Activated effector memory CD4-positive, alpha-beta T cell treated with Interleukin-2 at 50 U/mL for 16 hours (primary cell): ENCODE measurements around the gene SLC9A5.

ENCODE experiments used
- DNase-seq: peaks from one replicate; pipeline ENCODE4 v3.0.0-alpha.2; 2020

SLC9A5 gene

DNA sequence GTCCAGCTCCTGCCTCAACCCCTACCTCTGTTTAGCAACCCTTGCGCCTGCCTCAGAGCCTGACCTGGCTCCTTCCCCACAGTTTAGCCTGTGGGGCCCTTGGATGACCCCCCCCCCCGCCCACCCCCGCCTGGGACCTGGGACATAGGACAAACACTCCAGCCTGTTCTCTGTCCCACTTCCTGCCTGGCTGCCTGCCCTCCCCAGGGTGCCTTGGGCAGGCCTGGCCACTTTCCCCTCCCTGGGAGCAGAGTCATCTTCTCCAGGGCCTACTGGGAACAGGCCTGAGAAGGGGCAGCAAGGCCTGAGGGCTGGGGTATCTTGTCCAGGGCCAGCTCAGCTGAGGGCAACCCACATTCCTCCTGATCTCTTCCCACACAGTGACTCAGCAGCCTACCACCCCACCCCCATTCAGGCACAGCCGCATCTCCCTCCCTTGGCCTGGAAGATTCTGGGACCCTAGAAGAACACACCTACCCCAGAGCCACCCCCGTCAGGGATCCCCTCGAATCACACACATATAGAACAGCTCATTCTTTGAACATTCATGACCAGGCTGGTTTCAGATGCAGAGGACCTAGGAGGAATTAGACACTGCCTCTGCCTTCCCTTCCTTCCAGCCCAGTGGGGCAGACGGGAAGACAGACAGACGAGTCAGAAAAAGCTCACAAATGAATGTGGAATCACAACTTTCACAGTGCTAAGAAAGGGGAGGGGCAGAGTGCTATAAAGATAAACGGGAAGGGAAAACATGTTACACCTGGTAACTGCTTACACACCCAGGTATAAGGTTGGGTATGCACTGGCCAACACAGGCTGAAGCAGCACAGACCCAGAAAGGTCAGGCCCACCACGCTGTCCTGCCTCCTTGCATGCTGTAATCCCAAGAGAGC is 7.5 kb upstream of the SLC9A5 start:
- no peak for DNase-seq

DNA sequence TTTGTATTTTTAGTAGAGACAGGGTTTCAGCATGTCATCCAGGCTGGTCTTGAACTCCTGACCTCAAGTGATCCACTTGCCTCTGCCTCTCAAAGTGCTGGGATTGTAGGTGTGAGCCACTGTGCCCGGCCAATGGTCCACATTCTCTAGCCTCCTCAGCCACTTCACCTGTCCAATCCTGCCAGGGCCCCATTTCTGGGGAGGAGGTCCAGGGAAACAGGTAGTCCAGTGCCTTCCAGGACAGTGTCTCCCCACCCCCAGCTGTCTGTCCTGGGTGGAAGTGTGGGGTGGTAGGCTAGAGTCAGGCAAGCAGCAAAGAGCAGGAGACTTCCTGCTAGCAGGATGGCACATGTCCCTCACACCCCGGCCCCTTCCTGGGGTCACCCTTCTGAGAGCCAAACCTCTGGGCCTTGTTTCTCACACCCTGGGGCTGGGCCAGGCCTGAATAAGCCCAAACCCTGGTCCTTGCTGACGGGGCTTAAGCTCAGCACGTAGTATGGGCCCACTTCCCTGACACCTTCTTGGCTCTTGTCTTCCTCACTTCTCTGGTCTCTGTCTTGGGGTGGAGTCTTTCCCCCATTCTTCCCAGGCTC is 6.5 kb upstream of the SLC9A5 start:
- DNase-seq: no peak

DNA sequence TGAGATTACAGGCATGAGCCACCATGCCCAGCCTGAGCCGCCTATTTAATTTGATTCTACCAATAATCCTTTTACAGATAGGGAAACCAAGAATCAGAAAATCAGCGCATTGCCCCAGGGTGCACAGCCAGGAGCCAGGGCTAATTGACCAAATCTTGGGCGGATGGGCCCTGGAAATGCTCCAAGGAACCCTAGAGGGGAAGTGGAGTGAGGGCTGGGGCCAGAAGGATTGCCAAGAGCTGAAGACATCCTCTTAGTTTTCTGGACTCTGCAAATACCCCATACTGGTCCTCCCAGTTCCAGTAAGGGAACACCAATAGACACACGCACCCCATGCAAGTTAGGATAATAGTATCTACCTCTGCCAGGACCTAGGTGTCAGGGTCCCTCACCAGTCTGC is 5.3 kb upstream of the SLC9A5 start:
- DNase-seq: no peak

- DNase-seq: peak; percentile 65
Measured at GRCh38 chr16:67244387-67245185, 4.2 kb upstream of the SLC9A5 start.

GRCh38 chr16:67245186-67245585 is 3.6 kb upstream of the SLC9A5 start:
- DNase-seq: no peak

- DNase-seq: no peak
Measured at GRCh38 chr16:67245674-67246080, 3.1 kb upstream of the SLC9A5 start.

GRCh38 chr16:67246081-67246755 is 2.6 kb upstream of the SLC9A5 start:
- DNase-seq: peak; percentile 34

- no peak for DNase-seq
Measured at GRCh38 chr16:67246756-67247191, 2.0 kb upstream of the SLC9A5 start.

GRCh38 chr16:67247192-67248072 is 1.3 kb upstream of the SLC9A5 start, which contains the start of gene FHOD1:
TSS of gene FHOD1 (minus strand) at chr16:67247481. CDS start at chr16:67247410, 71 bp downstream.
- DNase-seq: peak; percentile 94

GRCh38 chr16:67248073-67248400 is 742 bp upstream of the SLC9A5 start:
- no peak for DNase-seq

- no peak for DNase-seq
Measured at GRCh38 chr16:67249178-67250044, 632 bp downstream of the SLC9A5 start.

DNA sequence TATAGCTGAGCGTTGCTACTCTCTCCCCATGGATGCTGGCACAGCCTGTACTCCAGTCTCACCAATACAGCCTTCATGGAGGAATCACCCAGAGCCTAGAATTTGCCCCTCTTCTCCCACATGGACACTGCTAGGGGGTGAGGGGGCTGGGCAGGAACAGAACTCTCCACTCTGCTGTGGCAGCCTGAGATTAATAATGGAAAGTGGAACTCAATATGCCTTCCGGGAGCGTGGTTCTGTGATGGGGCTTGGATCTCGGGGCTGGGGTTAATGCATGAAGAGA is 1.2 kb downstream of the SLC9A5 start:
- no peak for DNase-seq

DNA sequence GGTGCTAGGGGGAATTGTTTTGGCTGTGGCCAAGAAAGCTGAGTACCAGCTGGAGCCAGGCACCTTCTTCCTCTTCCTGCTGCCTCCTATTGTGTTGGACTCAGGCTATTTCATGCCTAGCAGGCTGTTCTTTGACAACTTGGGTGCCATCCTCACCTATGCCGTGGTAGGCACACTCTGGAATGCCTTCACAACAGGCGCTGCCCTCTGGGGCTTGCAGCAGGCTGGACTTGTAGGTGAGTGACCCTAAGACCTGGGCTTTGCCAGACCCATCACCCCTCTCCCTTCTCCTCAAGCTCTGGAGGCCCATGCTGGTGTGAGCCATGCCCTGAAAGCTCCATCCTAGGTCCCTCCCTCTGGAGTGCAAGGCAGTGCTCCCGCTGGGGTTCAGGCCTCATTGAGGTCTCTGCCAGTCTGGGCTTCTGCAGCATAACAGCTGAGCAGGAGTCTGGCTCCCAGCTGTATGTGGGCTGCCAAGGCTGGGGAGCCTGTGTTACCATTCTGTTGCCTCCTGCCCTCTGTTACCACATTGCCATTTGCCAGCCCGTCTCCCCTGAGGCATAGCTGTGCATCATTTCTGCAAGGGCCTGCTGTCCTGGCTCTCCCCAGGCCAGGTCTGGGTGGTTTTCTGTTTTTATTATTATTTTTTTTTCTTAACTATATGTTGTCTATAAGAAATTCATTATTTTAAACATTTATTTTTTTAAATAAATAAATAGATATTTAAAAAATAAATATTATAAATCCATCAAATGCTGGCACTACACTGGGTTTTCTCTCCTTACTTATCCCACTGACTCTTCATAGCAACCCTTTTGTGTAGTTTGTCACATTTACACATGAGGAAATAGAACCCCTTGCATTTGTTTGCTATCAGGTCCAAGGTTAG is 4.1 kb downstream of the SLC9A5 start:
- DNase-seq: no peak

GRCh38 chr16:67254801-67255552 is 6.2 kb downstream of the SLC9A5 start:
- no peak for DNase-seq

DNA sequence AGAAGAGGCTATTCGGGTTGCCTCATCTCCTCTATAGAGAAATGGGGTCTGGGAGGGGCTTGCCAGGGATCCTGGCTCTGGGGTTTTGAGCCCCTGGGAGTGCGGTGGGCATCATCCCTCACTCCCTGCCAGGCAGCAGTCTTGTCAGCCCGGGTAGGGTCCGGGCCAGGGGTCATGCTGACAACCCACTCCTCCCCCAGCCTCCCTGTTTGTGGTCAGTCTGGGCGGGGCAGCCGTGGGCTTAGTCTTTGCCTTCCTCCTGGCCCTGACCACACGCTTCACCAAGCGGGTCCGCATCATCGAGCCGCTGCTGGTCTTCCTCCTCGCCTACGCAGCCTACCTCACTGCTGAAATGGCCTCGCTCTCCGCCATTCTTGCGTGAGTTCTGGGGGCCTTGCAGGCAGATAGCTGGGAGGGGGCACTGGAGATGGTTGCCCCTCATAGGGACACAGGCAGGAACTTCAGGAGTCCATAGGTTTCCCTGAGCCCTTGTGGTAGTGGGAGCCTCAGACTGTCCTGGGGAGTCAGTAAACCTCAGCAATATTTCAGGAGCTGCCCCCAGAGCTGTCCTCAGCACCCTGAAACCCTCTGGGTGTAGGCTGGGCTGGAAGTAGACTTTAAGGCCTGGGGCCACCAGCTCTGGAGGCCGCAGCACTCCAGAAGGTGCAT is 6.9 kb downstream of the SLC9A5 start:
- DNase-seq: no peak

DNA sequence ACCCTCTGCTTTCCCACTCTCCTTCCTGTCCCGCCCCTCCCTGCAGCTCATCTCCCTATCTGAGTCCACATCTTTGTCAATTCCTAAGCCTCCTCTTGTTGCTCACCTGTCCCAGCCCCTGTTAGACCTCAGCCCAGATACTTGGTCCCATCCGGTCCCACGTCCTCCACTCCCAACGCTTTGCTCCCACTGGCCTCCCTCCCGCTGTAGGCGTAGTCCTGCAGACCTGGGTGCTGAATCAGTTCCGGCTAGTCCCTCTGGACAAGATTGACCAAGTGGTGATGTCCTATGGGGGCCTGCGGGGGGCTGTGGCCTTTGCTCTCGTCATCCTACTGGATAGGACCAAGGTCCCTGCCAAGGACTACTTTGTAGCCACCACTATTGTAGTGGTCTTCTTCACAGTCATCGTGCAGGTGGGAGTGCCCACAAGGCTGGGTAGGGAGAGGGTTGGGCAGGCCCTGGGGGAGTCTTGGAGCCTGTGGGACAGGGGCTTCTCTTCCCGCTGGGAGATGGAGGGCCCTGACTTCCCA is 8.0 kb downstream of the SLC9A5 start:
- DNase-seq: no peak

GRCh38 chr16:67257486-67258160 is 8.8 kb downstream of the SLC9A5 start:
- no peak for DNase-seq
